BJ (cell line): ENCODE results near the gene DNASE1L1. TPM values are rescaled to one million over a fixed set of nuclear protein-coding genes. Genes with fewer than 3 reads are reported as not detected.

ENCODE experiments used
- CTCF ChIA-PET: fragments of 350-600 bp; formaldehyde crosslinking; extraction: SDS; loops from one replicate; lab custom pipeline; 2021; ENCODE audit warnings: antibody characterized with exemption, inconsistent platforms; lab: Yijun Ruan, JAX
- POLR2A ChIA-PET: fragments of 300-600 bp; sonication (Branson Sonifier 250); formaldehyde crosslinking; extraction: SDS; loops from one replicate; lab custom pipeline; 2021; ENCODE audit warnings: antibody characterized with exemption; lab: Charles Lee
- DNase-seq: peaks from one replicate; pipeline ENCODE4 v3.0.0-alpha.2; 2011; ENCODE audit warnings: low read depth
- H3K27me3 ChIP-seq: 2 replicates; pipeline ENCODE4 v1.6.0; 2011; ENCODE audit warnings: low read length; ENCODE audit not compliant: control insufficient read depth, insufficient read depth
- H3K36me3 ChIP-seq: 2 replicates; pipeline ENCODE4 v1.5.1; 2011; ENCODE audit warnings: low read length; ENCODE audit not compliant: control insufficient read depth, insufficient read depth
- H3K4me3 ChIP-seq: 2 replicates; pipeline ENCODE4 v1.5.1; 2011; ENCODE audit warnings: low read depth, mild to moderate bottlenecking, control low read depth, low read length
- polyA plus RNA-seq: library from polyadenylated mRNA; depleted of rRNA; stranded (reverse); fragments of >200 nt; gene quantifications from 2 replicates; pipeline ENCODE4 v1.2.3, GENCODE V29; 2011
- TF ChIP-seq, protein P1 (sequence below): IDR thresholded peaks from 2 replicates; pipeline ENCODE4 v1.5.1; 2011; ENCODE audit warnings: low read depth, mild to moderate bottlenecking, control low read depth, inconsistent platforms, low read length, moderate library complexity; ENCODE audit not compliant: insufficient read depth

DNASE1L1 gene
- polyA plus RNA-seq, 1 experiment: 63.5 TPM

DNA sequence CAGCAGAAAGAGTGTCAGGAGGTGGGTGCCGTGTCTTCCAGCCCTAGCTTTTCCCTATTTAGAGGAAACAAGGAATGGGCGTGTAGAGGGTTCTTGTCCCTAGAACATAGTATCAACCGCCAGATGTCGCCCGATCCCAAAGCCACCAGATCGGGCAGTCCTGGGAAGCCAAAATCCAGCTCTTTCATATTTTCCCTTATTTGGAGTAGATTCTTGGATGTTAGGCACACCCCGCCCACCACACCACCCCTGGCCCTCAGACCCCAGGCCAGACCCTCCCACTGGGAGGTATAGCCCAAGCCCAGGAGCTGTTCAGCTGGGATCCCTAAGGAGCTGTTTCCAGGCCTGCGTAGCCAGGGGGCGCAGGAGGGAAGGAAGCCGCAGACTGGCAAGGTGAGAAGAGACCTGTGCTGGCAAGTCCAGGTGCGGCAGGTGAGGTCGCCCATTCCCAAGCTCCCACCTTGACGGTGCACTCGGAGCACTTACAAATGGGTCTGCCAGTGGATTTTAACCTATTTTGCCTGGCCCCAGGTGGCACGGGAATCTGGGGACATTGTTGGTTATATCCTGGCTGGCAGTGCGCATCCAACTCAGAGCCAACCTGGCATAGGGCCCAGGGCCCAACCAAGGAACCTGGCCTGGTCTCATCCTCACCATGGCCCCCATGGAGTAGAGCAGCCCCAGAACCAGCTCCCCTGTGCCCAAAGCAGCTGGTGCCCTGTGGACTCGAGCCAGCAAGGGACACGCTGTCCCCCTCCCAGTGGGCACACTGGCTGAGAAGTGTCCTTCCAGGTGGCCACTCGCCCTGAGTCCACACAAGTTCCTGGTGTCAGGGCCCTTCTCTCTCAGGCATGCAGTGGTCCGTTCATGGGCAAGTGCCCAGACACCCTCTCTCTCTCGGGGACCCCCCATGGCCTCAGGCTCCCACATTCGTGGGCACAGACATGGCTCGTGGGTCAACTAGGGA lies 35.4 kb downstream of the DNASE1L1 start:
- DNase-seq: peak; percentile 40
- H3K4me3 ChIP-seq: peak overlapping the region; percentile 65
- TF ChIP-seq, protein P1, sequence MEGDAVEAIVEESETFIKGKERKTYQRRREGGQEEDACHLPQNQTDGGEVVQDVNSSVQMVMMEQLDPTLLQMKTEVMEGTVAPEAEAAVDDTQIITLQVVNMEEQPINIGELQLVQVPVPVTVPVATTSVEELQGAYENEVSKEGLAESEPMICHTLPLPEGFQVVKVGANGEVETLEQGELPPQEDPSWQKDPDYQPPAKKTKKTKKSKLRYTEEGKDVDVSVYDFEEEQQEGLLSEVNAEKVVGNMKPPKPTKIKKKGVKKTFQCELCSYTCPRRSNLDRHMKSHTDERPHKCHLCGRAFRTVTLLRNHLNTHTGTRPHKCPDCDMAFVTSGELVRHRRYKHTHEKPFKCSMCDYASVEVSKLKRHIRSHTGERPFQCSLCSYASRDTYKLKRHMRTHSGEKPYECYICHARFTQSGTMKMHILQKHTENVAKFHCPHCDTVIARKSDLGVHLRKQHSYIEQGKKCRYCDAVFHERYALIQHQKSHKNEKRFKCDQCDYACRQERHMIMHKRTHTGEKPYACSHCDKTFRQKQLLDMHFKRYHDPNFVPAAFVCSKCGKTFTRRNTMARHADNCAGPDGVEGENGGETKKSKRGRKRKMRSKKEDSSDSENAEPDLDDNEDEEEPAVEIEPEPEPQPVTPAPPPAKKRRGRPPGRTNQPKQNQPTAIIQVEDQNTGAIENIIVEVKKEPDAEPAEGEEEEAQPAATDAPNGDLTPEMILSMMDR: peak; percentile 66
- peaks cover 5% of the 10 kb centered on the region; the same call in 1 of the 2 replicates for H3K36me3 ChIP-seq
- ChIA-PET POLR2A (no interaction called here), CTCF (interaction anchor here (0.8 to 2.3 kb wide), 11 partner anchors 10 to 168 kb away, joined by 3 to 17 read pairs (median 5); partner anchors contain the start of gene RPL10)
- H3K27me3 ChIP-seq: no peaks in the 10 kb centered on the region

DNA sequence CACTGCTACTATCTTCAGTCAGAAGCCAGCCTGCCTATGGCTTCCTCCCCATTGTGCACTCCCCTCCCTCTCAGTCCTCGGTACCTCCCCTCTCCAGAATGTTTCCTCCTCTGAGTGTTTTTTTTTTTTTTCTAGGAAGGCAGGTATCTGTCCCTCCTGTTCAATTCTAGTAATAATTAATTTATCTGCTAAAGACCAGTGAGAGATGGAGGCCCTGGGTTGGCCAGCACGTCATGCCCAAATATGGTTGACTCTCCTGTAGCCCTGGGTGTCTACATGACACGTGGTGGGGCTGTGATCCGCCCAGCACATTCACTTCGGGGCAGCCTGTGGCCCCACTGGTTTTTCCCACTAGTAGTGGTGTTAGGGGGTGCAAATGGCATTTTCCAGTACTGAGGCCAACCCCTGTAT lies 36.4 kb downstream of the DNASE1L1 start:
- H3K4me3 ChIP-seq: peak overlapping the region; percentile 65

DNA sequence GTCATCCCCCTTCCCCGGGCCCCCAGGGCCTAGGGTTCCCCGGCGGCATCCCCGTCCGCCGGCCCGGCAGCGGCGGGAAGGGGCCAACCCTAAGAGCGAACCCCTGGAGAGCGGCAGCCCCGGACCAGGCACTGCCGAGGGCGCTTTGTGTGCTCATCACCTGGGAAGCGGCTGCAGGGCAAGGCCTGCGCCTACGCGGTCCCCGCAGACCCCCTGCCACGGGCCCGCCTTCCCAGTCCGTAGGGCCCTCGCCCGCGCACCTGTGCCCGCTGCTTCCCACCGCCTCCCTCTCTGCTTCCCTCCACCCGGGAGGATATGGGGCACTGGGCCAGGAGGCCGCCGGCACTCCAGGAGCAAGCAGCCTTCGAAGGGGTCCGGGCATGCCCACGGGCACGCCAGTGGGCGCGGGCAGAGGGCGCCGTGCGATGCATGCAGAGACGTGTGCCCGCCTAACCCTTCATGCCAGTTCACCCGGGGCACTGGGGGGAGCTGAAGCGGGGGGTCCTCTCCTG lies 37.2 kb downstream of the DNASE1L1 start:
- POLR2A ChIA-PET: no interaction called here
- H3K27me3 ChIP-seq: no peaks in the 10 kb centered on the region
- CTCF ChIA-PET: no interaction called here
- no peak for DNase-seq
- peak overlapping the region; percentile 65 for H3K4me3 ChIP-seq
- peaks cover 14% of the 10 kb centered on the region for H3K36me3 ChIP-seq
- TF ChIP-seq, protein P1: no peak

More for the DNA sequence above, 36.4 kb downstream of the DNASE1L1 start:
- H3K27me3 ChIP-seq: no peaks in the 10 kb centered on the region
- ChIA-PET CTCF (interaction anchor here (0.9 to 2.3 kb wide), 8 partner anchors 11 to 169 kb away, joined by 3 to 17 read pairs (median 7); partner anchors contain the start of gene RPL10), POLR2A (no interaction called here)
- no peak for DNase-seq
- TF ChIP-seq, protein P1: no peak
- H3K36me3 ChIP-seq: peaks cover 8% of the 10 kb centered on the region

DNA sequence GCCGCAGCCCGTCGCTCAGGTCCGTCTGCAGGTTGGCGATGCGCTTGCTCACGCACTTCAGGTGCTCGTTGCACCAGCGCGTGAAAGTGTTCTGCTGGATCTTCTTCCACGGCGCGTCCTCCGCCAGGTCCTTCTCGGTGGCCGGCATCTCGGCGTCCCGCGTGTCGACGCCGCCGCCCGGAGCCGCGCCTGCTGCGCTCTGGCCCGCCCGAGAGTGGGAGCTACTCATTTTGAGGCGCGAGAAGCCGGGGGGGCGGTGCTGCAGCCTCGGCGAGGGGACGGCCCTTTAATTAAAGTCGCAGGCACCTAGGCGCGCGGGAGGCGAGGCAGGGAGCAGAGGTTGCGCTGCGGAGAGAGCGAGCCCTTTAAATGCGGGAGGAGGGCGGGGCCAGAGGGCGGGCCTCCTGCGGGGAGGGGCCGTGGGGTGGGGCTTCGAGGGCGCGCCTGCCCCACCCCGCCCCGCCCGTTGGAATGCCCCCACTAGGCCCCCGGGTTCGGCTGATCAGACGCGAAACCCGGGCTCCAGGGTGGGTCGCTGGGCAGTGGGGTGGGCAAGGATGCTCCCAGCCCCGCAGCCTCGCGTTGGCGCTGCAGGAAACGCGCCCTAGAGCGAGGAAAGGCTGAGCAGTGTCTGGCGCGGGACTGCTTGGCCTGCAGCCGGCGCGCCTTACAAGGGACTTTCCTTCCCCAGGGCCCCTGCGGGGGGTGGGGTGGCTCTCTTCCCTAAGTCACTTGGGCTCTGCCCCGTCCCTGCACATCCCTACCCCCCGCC lies 37.9 kb downstream of the DNASE1L1 start:
- TF ChIP-seq, protein P1: no peak
- CTCF ChIA-PET: no interaction called here
- POLR2A ChIA-PET: interaction anchor here (0.7 to 1.0 kb wide), 4 partner anchors 12 to 405 kb away, joined by 3 to 9 read pairs (median 4); partner anchors contain the start of gene RPL10
- H3K4me3 ChIP-seq: peak overlapping the region; percentile 89
- peak; percentile 53 for DNase-seq
- no peaks in the 10 kb centered on the region for H3K27me3 ChIP-seq
- peaks cover 19% of the 10 kb centered on the region for H3K36me3 ChIP-seq
